Breast epithelium (tissue), 4 donors: Measurements from ENCODE around the gene CTTNBP2NL. TPM values are rescaled to one million over a fixed set of nuclear protein-coding genes. Genes with fewer than 3 reads are reported as not detected.
"Not testable (repeated sequence)": the region's sequence is repeated elsewhere in the genome, so short reads cannot be mapped to it uniquely, and the experiment has no call there.

Experiments
- DNase-seq, 2 donors: peaks; one replicate each; pipeline ENCODE4 v3.0.0-alpha.2; 2019; ENCODE audit warnings: low spot score in 2 of 2
- H3K27ac ChIP-seq, 2 donors: fragments of 200-600 bp; sonication (generic) in 1 of 2; one replicate each; pipeline ENCODE4 v1.5.1; 2016 to 2019; ENCODE audit warnings: mild to moderate bottlenecking in 1 of 2
- H3K27me3 ChIP-seq, 2 donors: fragments of 200-600 bp; sonication (generic) in 1 of 2; one replicate each; pipeline versions ENCODE4 v1.5.1 to v1.6.0; 2017 to 2019; ENCODE audit warnings: control low read depth in 1 of 2, mild to moderate bottlenecking in 1 of 2
- H3K36me3 ChIP-seq: fragments of 200-600 bp; one replicate; pipeline ENCODE4 v1.5.1; 2019
- H3K4me1 ChIP-seq, 2 donors: fragments of 200-600 bp; sonication (generic); one replicate each; pipeline ENCODE4 v1.5.1; 2016 to 2019; ENCODE audit warnings: control low read depth in 1 of 2
- H3K4me3 ChIP-seq, 3 donors: fragments of 200-600 bp; sonication (generic); 1 replicate in 2 of 3; 2 replicates in 1 of 3; pipeline ENCODE4 v1.5.1; 2016 to 2019; ENCODE audit warnings: mild to moderate bottlenecking in 3 of 3, moderate library complexity in 2 of 3
- H3K9me3 ChIP-seq, 2 donors: fragments of 200-600 bp; sonication (generic) in 1 of 2; one replicate each; pipeline ENCODE4 v1.5.1; 2016 to 2019; ENCODE audit warnings: control low read depth in 1 of 2
- POLR2A ChIP-seq: fragments of 450-650 bp; IDR thresholded peaks from one replicate; pipeline ENCODE4 v1.6.1; 2016; ENCODE audit warnings: antibody characterized with exemption, mild to moderate bottlenecking, moderate library complexity
- POLR2AphosphoS5 ChIP-seq, 3 donors: sonication (generic); formaldehyde crosslinking; IDR thresholded peaks; one replicate each; pipeline ENCODE4 v1.6.1; 2017; ENCODE audit warnings: antibody characterized with exemption in 3 of 3
- intact Hi-C: fragments of 100-400 bp; cut with DNase I; formaldehyde crosslinking; loops from one replicate; pipeline ENCODE4 v1.15.1; 2023; ENCODE audit warnings: low total_unique reads
- total RNA-seq, 3 donors: library from RNA; depleted of rRNA; stranded (reverse); fragments of >200 nt; gene quantifications; one replicate each; pipeline ENCODE4 v1.1.0, GENCODE V29; 2016
- TF ChIP-seq, protein P1 (sequence below), 3 donors: fragments of 450-650 bp; IDR thresholded peaks; one replicate each; pipeline ENCODE4 v1.5.1; 2016 to 2017; ENCODE audit warnings: antibody characterized with exemption in 3 of 3, mild to moderate bottlenecking in 3 of 3, moderate library complexity in 3 of 3

CTTNBP2NL gene
- total RNA-seq, 3 donors from 2014 or later: 24.1 to 30.4 (median 25.9) TPM

DNA sequence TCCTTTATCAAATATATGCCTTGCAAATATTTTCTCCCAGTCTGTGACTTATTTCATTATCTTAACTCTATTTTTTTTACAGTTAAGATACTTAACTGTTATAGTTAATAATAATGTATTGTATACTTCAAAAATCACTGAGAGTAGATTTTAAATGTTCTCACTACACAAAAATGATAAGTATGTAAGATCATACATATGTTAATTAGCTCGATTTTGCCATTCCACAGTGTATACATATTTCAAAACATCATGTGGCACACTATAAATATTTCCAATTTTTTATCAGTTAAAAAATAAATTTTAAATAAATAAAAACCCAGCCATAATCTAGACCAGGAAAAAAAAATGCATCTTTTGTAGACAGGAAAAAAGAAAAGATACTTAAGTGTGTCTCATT, 27.2 kb downstream of the CTTNBP2NL start:
- Histone ChIP-seq H3K27me3 (no peaks in the 10 kb centered on the region), H3K4me3 (no peak overlapping the region), H3K4me1 (no peaks in the 10 kb centered on the region), H3K9me3 (no peaks in the 10 kb centered on the region), H3K27ac (no peak overlapping the region), H3K36me3 (no peaks in the 10 kb centered on the region)
- TF ChIP-seq, protein P1, sequence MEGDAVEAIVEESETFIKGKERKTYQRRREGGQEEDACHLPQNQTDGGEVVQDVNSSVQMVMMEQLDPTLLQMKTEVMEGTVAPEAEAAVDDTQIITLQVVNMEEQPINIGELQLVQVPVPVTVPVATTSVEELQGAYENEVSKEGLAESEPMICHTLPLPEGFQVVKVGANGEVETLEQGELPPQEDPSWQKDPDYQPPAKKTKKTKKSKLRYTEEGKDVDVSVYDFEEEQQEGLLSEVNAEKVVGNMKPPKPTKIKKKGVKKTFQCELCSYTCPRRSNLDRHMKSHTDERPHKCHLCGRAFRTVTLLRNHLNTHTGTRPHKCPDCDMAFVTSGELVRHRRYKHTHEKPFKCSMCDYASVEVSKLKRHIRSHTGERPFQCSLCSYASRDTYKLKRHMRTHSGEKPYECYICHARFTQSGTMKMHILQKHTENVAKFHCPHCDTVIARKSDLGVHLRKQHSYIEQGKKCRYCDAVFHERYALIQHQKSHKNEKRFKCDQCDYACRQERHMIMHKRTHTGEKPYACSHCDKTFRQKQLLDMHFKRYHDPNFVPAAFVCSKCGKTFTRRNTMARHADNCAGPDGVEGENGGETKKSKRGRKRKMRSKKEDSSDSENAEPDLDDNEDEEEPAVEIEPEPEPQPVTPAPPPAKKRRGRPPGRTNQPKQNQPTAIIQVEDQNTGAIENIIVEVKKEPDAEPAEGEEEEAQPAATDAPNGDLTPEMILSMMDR (IDR thresholded peaks at IDR 0.05): no peak
- TF ChIP-seq POLR2A: no peak
- TF ChIP-seq POLR2AphosphoS5 (IDR thresholded peaks at IDR 0.05): no peak
- intact Hi-C loops: no loop called here
- DNase-seq: no peak

DNA sequence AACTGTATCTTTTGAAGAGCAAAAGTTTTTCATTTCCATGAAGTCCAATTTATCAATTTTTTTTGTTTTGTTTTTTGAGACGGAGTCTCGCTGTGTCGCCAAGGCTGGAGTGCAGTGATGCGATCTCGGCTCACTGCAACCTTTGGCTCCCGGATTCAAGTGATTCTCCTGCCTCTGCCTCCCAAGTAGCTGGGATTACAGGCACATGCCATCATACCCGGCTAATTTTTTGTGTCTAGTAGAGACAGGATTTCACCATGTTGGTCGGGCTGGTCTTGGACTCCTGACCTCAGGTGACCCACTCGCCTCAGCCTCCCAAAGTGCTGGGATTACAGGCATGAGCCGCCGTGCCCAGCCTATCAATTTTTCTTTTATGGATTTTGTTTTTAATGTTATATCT, 27.7 kb downstream of the CTTNBP2NL start:
- H3K9me3 ChIP-seq, H3K27ac ChIP-seq, H3K36me3 ChIP-seq, H3K4me1 ChIP-seq, H3K4me3 ChIP-seq, intact Hi-C loops, H3K27me3 ChIP-seq, DNase-seq: not testable (repeated sequence)

DNA sequence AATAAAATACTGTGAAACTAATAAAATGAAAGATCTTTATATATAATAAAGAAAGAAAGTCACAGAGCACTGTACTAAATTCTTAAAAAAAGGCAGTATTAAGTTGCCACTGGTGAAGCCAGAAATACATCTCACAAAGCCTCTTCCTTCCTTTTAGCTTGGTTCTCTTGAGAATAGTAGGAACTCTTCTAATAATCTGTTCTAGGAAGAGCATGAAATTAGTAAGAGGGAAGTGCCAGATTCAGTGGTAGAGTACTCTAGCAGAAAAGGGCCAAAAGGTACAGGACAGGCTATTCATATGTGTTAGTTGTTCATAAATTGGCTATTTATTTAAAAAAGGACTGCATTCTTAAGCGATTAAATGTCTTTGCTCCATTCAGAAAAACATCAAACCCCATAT, 33.7 kb downstream of the CTTNBP2NL start:
- Histone ChIP-seq H3K36me3 (no peaks in the 10 kb centered on the region), H3K4me1 (no peaks in the 10 kb centered on the region), H3K4me3 (no peak overlapping the region), H3K9me3 (no peaks in the 10 kb centered on the region), H3K27me3 (no peaks in the 10 kb centered on the region), H3K27ac (no peak overlapping the region)
- intact Hi-C loops: no loop called here
- DNase-seq: no peak
- TF ChIP-seq, protein P1 (IDR thresholded peaks at IDR 0.05): no peak
- no peak for TF ChIP-seq POLR2A
- no peak for TF ChIP-seq POLR2AphosphoS5 (IDR thresholded peaks at IDR 0.05)

DNA sequence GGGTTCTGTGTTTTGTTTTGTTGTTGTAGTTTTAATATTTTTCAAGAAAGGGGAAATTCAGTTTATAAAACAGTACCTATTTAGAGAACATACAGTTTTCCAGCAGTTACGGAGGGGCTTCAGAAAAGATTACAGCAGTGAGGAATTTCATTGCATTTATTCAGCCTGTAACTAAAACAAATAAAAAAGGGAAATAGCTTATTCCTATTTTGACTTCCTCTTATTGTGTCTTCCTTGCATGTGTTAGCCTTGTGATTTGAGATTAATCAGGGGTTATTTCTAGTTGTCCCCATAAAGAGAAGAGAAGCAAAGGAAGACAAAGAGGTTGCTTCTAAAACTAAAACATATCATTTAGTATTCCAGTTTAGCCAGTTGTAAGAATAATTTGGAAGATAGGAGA, 35.0 kb downstream of the CTTNBP2NL start:
- Histone ChIP-seq H3K36me3 (no peaks in the 10 kb centered on the region), H3K4me1 (no peaks in the 10 kb centered on the region), H3K27me3 (no peaks in the 10 kb centered on the region), H3K27ac (peak overlapping the region; percentile 25 to 32), H3K4me3 (no peak overlapping the region), H3K9me3 (no peaks in the 10 kb centered on the region)
- DNase-seq: no peak
- no peak for TF ChIP-seq POLR2AphosphoS5 (IDR thresholded peaks at IDR 0.05)
- TF ChIP-seq, protein P1 (IDR thresholded peaks at IDR 0.05): no peak
- no peak for TF ChIP-seq POLR2A
- intact Hi-C loops: no loop called here

DNA sequence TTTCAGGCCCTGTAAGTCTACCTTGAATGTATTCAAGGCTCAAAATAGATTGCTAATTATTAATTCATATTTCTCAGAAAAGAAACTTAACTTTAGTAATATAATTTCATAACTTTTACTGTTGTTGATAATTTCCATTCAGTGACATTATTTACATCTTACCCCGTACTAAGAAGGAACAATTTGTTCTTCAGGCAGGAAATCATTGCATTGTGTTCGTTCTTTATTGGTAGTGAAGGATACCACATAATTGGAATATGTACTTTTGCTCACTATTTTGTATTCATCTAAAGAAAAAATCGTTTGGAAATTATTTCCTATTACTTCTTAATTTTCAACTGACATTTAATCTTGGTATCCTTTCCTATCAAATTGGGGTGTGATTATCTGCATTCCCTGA, 39.4 kb downstream of the CTTNBP2NL start:
- intact Hi-C loops: no loop called here
- no peaks in the 10 kb centered on the region for H3K4me1 ChIP-seq
- no peaks in the 10 kb centered on the region for H3K36me3 ChIP-seq
- TF ChIP-seq, protein P1 (IDR thresholded peaks at IDR 0.05): no peak
- TF ChIP-seq POLR2AphosphoS5 (IDR thresholded peaks at IDR 0.05) (no peak), POLR2A (no peak)
- no peak for DNase-seq
- H3K9me3 ChIP-seq: no peaks in the 10 kb centered on the region
- H3K4me3 ChIP-seq: no peak overlapping the region
- no peak overlapping the region for H3K27ac ChIP-seq
- H3K27me3 ChIP-seq: no peaks in the 10 kb centered on the region
